Liver (tissue), 9 donors: ENCODE results near the gene ST3GAL3. TPM values are rescaled to one million over a fixed set of nuclear protein-coding genes. Genes with fewer than 3 reads are reported as not detected.

ENCODE experiments used
- DNase-seq: peaks from one replicate; pipeline ENCODE4 v3.0.0-alpha.2; 2017; ENCODE audit warnings: low spot score
- H3K27ac ChIP-seq, 2 donors: one replicate each; pipeline ENCODE4 v1.7.0; 2013; ENCODE audit warnings: inconsistent platforms in 2 of 2, low read length in 2 of 2, control low read depth in 1 of 2, low read depth in 1 of 2, mild to moderate bottlenecking in 1 of 2
- H3K27me3 ChIP-seq, 4 donors: one replicate each; pipeline versions ENCODE4 v1.6.1 to v1.7.0; 2013; ENCODE audit warnings: low read length in 3 of 4, inconsistent platforms in 1 of 4, mild to moderate bottlenecking in 1 of 4, moderate library complexity in 1 of 4; ENCODE audit not compliant: control insufficient read depth in 4 of 4, insufficient read depth in 4 of 4
- H3K36me3 ChIP-seq, 4 donors: one replicate each; pipeline versions ENCODE4 v1.6.1 to v1.7.0; 2013; ENCODE audit warnings: low read length in 3 of 4, mild to moderate bottlenecking in 3 of 4, low read depth in 1 of 4, moderate library complexity in 1 of 4; ENCODE audit not compliant: control insufficient read depth in 4 of 4, insufficient read depth in 3 of 4
- H3K4me1 ChIP-seq, 4 donors: one replicate each; pipeline versions ENCODE4 v1.6.1 to v1.7.0; 2013; ENCODE audit warnings: low read length in 3 of 4, mild to moderate bottlenecking in 3 of 4, moderate library complexity in 1 of 4; ENCODE audit not compliant: control insufficient read depth in 4 of 4, insufficient read depth in 4 of 4
- H3K4me3 ChIP-seq, 3 donors: one replicate each; pipeline versions ENCODE4 v1.6.1 to v1.7.0; 2013; ENCODE audit warnings: low read length in 3 of 3, control low read depth in 1 of 3, low read depth in 1 of 3, mild to moderate bottlenecking in 1 of 3
- H3K9ac ChIP-seq, 2 donors: one replicate each; pipeline ENCODE4 v1.7.0; 2013; ENCODE audit warnings: low read length in 2 of 2, mild to moderate bottlenecking in 2 of 2, moderate library complexity in 2 of 2, control low read depth in 1 of 2, low read depth in 1 of 2
- H3K9me3 ChIP-seq, 4 donors: one replicate each; pipeline versions ENCODE4 v1.6.1 to v1.7.0; 2013; ENCODE audit warnings: low read length in 3 of 4; ENCODE audit not compliant: control insufficient read depth in 4 of 4
- CTCF ChIP-seq: fragments of 150-350 bp; IDR thresholded peaks from 2 replicates; pipeline ENCODE4 v1.5.1; 2017; ENCODE audit warnings: improper control_type of control experiment, low read depth, low read length; ENCODE audit not compliant: missing input control
- EGR1 ChIP-seq, 2 donors: IDR thresholded peaks; 2 replicates each; pipeline ENCODE4 v1.6.1; 2016 to 2018; ENCODE audit warnings: antibody characterized with exemption in 2 of 2, low read depth in 2 of 2
- FOXA1 ChIP-seq: IDR thresholded peaks from 2 replicates; pipeline ENCODE4 v1.6.1; 2016; ENCODE audit warnings: antibody characterized with exemption
- FOXA2 ChIP-seq: IDR thresholded peaks from 2 replicates; pipeline ENCODE4 v1.6.1; 2016; ENCODE audit warnings: antibody characterized with exemption
- GABPA ChIP-seq, 2 donors: IDR thresholded peaks in 1 of 2; conservative IDR thresholded peaks in 1 of 2; 2 replicates each; pipeline ENCODE4 v1.6.1; 2016; ENCODE audit warnings: antibody characterized with exemption in 2 of 2, mild to moderate bottlenecking in 1 of 2, moderate library complexity in 1 of 2
- HNF4A ChIP-seq, 2 donors: conservative IDR thresholded peaks; 2 replicates each; pipeline ENCODE4 v1.6.1; 2016; ENCODE audit warnings: antibody characterized with exemption in 2 of 2, mild to moderate bottlenecking in 2 of 2
- HNF4G ChIP-seq: IDR thresholded peaks from 2 replicates; pipeline ENCODE4 v1.6.1; 2016; ENCODE audit warnings: antibody characterized with exemption
- JUND ChIP-seq, 2 donors: IDR thresholded peaks; 2 replicates each; pipeline ENCODE4 v1.6.1; 2016; ENCODE audit warnings: antibody characterized with exemption in 2 of 2
- NR2F2 ChIP-seq: IDR thresholded peaks from 2 replicates; pipeline ENCODE4 v1.6.1; 2016; ENCODE audit warnings: antibody characterized with exemption
- RAD21 ChIP-seq, 2 donors: IDR thresholded peaks; 2 replicates each; pipeline ENCODE4 v1.6.1; 2016; ENCODE audit warnings: antibody characterized with exemption in 2 of 2, mild to moderate bottlenecking in 2 of 2
- RXRA ChIP-seq, 2 donors: IDR thresholded peaks; 2 replicates each; pipeline ENCODE4 v1.6.1; 2017 to 2018; ENCODE audit warnings: antibody characterized with exemption in 2 of 2, mild to moderate bottlenecking in 1 of 2
- SP1 ChIP-seq: IDR thresholded peaks from 2 replicates; pipeline ENCODE4 v1.6.1; 2018; ENCODE audit warnings: antibody characterized with exemption, mild to moderate bottlenecking
- TAF1 ChIP-seq: conservative IDR thresholded peaks from 2 replicates; pipeline ENCODE4 v1.6.1; 2016; ENCODE audit warnings: antibody characterized with exemption, mild to moderate bottlenecking
- YY1 ChIP-seq: IDR thresholded peaks from 2 replicates; pipeline ENCODE4 v1.6.1; 2016; ENCODE audit warnings: antibody characterized with exemption, mild to moderate bottlenecking
- WGBS: extraction: QIAGEN DNeasy Blood & Tissue Kit; methylation state at CpG from one replicate; pipeline ENCODE4 v1.1.7; 2013; 5-methylcytosine and 5-hydroxymethylcytosine counted together
- polyA plus RNA-seq, 2 donors: library from polyadenylated mRNA; stranded (reverse) in 1 of 2; unstranded in 1 of 2; fragments of 200-250 nt in 1 of 2; fragments of >200 nt in 1 of 2; fragmentation: Nextera tagmentation in 1 of 2; extraction: Ambion mirVana in 1 of 2; gene quantifications; one replicate each; pipeline versions ENCODE4 v1.2.1 to v1.2.3, GENCODE V29; 2013 to 2015
- total RNA-seq, 2 donors: library from RNA; depleted of rRNA; stranded (reverse); fragments of >200 nt; gene quantifications; one replicate each; pipeline ENCODE4 v1.2.3, GENCODE V29; 2014
- TF ChIP-seq, protein P1 (sequence below): IDR thresholded peaks from 2 replicates; pipeline ENCODE4 v1.6.1; 2016; ENCODE audit warnings: antibody characterized with exemption
- TF ChIP-seq, protein P2 (sequence below): IDR thresholded peaks from 2 replicates; pipeline ENCODE4 v1.6.1; 2016; ENCODE audit warnings: antibody characterized with exemption
- TF ChIP-seq, protein P3 (sequence below): IDR thresholded peaks from 2 replicates; pipeline ENCODE4 v1.6.1; 2016; ENCODE audit warnings: antibody characterized with exemption
- donor health status: healthy.
- donor health status: healthy.
- donor health status: healthy.
- donor health status: healthy.
- donor health status: healthy.

ST3GAL3 gene
- total and polyA plus RNA-seq, 4 donors = 4.9 to 11.4 (median 8.1) TPM

GRCh38 chr1:43979261-43979527 lies 271.9 kb downstream of the ST3GAL3 start:
- Histone ChIP-seq H3K27me3 (no peaks in the 10 kb centered on the region), H3K36me3 (peaks cover 0 to 13% (median 8%) of the 10 kb centered on the region in 4 donors), H3K4me1 (peaks cover 7 to 51% (median 38%) of the 10 kb centered on the region in 4 donors), H3K4me3 (peak overlapping the region in 2 of 3 donors; percentile 39 to 75), H3K9ac (no peak overlapping the region), H3K9me3 (no peaks in the 10 kb centered on the region), H3K27ac (peak overlapping the region in 1 of 2 donors; percentile 38)
- TF ChIP-seq RXRA (IDR thresholded peaks at IDR 0.05) (no peak), EGR1 (IDR thresholded peaks at IDR 0.05; ENCODE audit: low read depth in 2 of 2) (no peak), YY1 (no peak), JUND (IDR thresholded peaks at IDR 0.05) (no peak), FOXA1 (no peak), NR2F2 (no peak), FOXA2 (no peak), TAF1 (no peak), RAD21 (IDR thresholded peaks at IDR 0.05) (no peak)
- TF ChIP-seq, protein P1, sequence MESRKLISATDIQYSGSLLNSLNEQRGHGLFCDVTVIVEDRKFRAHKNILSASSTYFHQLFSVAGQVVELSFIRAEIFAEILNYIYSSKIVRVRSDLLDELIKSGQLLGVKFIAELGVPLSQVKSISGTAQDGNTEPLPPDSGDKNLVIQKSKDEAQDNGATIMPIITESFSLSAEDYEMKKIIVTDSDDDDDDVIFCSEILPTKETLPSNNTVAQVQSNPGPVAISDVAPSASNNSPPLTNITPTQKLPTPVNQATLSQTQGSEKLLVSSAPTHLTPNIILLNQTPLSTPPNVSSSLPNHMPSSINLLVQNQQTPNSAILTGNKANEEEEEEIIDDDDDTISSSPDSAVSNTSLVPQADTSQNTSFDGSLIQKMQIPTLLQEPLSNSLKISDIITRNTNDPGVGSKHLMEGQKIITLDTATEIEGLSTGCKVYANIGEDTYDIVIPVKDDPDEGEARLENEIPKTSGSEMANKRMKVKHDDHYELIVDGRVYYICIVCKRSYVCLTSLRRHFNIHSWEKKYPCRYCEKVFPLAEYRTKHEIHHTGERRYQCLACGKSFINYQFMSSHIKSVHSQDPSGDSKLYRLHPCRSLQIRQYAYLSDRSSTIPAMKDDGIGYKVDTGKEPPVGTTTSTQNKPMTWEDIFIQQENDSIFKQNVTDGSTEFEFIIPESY = no peak
- no peak for DNase-seq
- under 1% methylated on average over 43 of the region's 45 CpGs for WGBS

DNA sequence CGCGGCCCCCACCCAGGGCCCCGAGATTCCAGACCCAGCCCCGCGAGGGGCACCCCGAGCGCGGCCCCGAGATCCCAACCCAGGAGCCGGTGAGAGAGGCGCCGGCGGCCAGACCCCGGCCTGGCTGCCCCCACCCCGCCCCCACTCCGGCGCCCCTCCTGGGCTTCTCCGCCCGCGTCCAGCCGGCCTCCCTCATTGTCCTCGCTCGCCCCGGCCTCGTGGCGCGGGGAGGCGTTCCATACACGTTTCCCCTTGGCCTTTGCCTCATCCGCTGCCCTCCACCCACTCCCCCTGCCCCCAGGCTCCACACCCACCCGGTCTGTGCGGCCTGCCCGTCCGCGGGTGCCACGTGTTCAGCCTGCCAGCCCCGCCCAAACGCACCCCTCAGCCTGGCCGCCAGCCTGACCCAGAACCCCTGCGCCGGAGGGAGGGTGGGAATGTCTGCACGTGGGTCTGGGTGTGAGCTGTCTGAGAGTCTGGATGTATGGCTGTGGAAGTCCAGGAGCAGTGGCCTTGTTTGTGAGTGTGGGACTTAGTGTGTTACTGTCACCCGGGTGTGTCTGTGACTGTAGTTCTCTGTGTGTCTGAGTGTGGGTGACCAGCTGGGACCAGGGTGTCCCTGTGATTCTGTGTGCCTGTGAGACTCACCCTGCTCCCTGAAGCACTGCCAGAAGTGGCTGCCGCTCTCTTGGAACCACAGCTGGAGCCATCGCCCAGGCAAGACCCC lies 272.4 kb downstream of the ST3GAL3 start:
- Histone ChIP-seq H3K36me3 (peaks cover 0 to 13% (median 8%) of the 10 kb centered on the region in 4 donors), H3K27ac (peak overlapping the region; percentile 38 to 48), H3K27me3 (no peaks in the 10 kb centered on the region), H3K4me3 (peak overlapping the region; percentile 39 to 75 (median 45)), H3K9me3 (no peaks in the 10 kb centered on the region), H3K4me1 (peaks cover 7 to 47% (median 36%) of the 10 kb centered on the region in 4 donors), H3K9ac (peak overlapping the region in 1 of 2 donors; percentile 30)
- peak; percentile 68 for DNase-seq
- WGBS = 4% methylated on average over 45 of the region's 45 CpGs
- TF ChIP-seq JUND (IDR thresholded peaks at IDR 0.05) = no peak
- TF ChIP-seq, protein P2, sequence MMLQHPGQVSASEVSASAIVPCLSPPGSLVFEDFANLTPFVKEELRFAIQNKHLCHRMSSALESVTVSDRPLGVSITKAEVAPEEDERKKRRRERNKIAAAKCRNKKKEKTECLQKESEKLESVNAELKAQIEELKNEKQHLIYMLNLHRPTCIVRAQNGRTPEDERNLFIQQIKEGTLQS = no peak
- TF ChIP-seq, protein P1 = no peak
- TF ChIP-seq RXRA (IDR thresholded peaks at IDR 0.05) = no peak
- no peak for TF ChIP-seq NR2F2
- no peak for TF ChIP-seq CTCF
- TF ChIP-seq SP1 = no peak
- no peak for TF ChIP-seq GABPA (IDR thresholded peaks at IDR 0.05 in 1 of 2, conservative IDR thresholded peaks at IDR 0.05 in 1 of 2)
- TF ChIP-seq, protein P3, sequence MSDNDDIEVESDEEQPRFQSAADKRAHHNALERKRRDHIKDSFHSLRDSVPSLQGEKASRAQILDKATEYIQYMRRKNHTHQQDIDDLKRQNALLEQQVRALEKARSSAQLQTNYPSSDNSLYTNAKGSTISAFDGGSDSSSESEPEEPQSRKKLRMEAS = no peak
- no peak for TF ChIP-seq FOXA1
- no peak for TF ChIP-seq HNF4G
- TF ChIP-seq TAF1 = no peak
- no peak for TF ChIP-seq RAD21 (IDR thresholded peaks at IDR 0.05)
- no peak for TF ChIP-seq HNF4A (conservative IDR thresholded peaks at IDR 0.05)
- TF ChIP-seq EGR1 (IDR thresholded peaks at IDR 0.05; ENCODE audit: low read depth in 2 of 2) = no peak
- TF ChIP-seq FOXA2 = no peak
